ENCODE results near the gene TPD52L1.
"Not testable (repeated sequence)": the region's sequence is repeated elsewhere in the genome, so short reads cannot be mapped to it uniquely, and the experiment has no call there.

TPD52L1 gene

GRCh38 chr6:125157725-125158124 is 4.2 kb downstream of the TPD52L1 start:
- TF ChIP-seq RARB (CRISPR knock-in tag; IDR thresholded peaks at IDR 0.05) (no peak), BACH2 (CRISPR knock-in tag; IDR thresholded peaks at IDR 0.05; ENCODE audit: borderline replicate concordance) (no peak), CREB5 (CRISPR knock-in tag; IDR thresholded peaks at IDR 0.05; ENCODE audit: low read depth) (no peak), TCF4 (CRISPR knock-in tag; IDR thresholded peaks at IDR 0.05; ENCODE audit: borderline replicate concordance) (no peak), PPARA (CRISPR knock-in tag; IDR thresholded peaks at IDR 0.05; ENCODE audit: borderline replicate concordance) (no peak), ZNF8 (CRISPR knock-in tag; IDR thresholded peaks at IDR 0.05) (no peak), GLIS3 (CRISPR knock-in tag; IDR thresholded peaks at IDR 0.05) (no peak), ZFP3 (CRISPR knock-in tag; IDR thresholded peaks at IDR 0.05) (no peak), TOX (CRISPR knock-in tag; IDR thresholded peaks at IDR 0.05; ENCODE audit: borderline replicate concordance) (no peak), TSHZ2 (CRISPR knock-in tag; IDR thresholded peaks at IDR 0.05) (no peak), ZC3H10 (CRISPR knock-in tag; IDR thresholded peaks at IDR 0.05) (no peak), ISL1 (CRISPR knock-in tag; IDR thresholded peaks at IDR 0.05) (no peak), PATZ1 (CRISPR knock-in tag; IDR thresholded peaks at IDR 0.05; ENCODE audit: borderline replicate concordance) (no peak), SNAI2 (CRISPR knock-in tag; IDR thresholded peaks at IDR 0.05) (no peak), CSDC2 (CRISPR knock-in tag; IDR thresholded peaks at IDR 0.05) (no peak), ZFP30 (CRISPR knock-in tag; IDR thresholded peaks at IDR 0.05) (no peak), ZNF565 (CRISPR knock-in tag; conservative IDR thresholded peaks at IDR 0.05; ENCODE audit: low read depth) (no peak), ZNF70 (CRISPR knock-in tag; IDR thresholded peaks at IDR 0.05) (no peak), ARNTL (CRISPR knock-in tag; IDR thresholded peaks at IDR 0.05; ENCODE audit: borderline replicate concordance, low read depth) (no peak), ESRRG (CRISPR knock-in tag; IDR thresholded peaks at IDR 0.05) (no peak)
- ATAC-seq, result no peak

- not testable (repeated sequence) for ATAC-seq
Measured at GRCh38 chr6:125163339-125163738, 9.8 kb downstream of the TPD52L1 start.

GRCh38 chr6:125163811-125164210 is 10.2 kb downstream of the TPD52L1 start:
- no peak for ATAC-seq
- TF ChIP-seq TCF4 (CRISPR knock-in tag; IDR thresholded peaks at IDR 0.05; ENCODE audit: borderline replicate concordance), result no peak
- TF ChIP-seq POU6F1 (CRISPR knock-in tag; IDR thresholded peaks at IDR 0.05; ENCODE audit: borderline replicate concordance, low read depth), result no peak
- TF ChIP-seq ESRRG (CRISPR knock-in tag; IDR thresholded peaks at IDR 0.05), result no peak
- TF ChIP-seq ARNTL (CRISPR knock-in tag; IDR thresholded peaks at IDR 0.05; ENCODE audit: borderline replicate concordance, low read depth), result no peak
- TF ChIP-seq ZFP30 (CRISPR knock-in tag; IDR thresholded peaks at IDR 0.05), result no peak
- no peak for TF ChIP-seq RARB (CRISPR knock-in tag; IDR thresholded peaks at IDR 0.05)
- no peak for TF ChIP-seq CSDC2 (CRISPR knock-in tag; IDR thresholded peaks at IDR 0.05)
- TF ChIP-seq ZNF565 (CRISPR knock-in tag; conservative IDR thresholded peaks at IDR 0.05; ENCODE audit: low read depth), result no peak
- no peak for TF ChIP-seq CREB5 (CRISPR knock-in tag; IDR thresholded peaks at IDR 0.05; ENCODE audit: low read depth)

Measured in SK-N-SH treated with all-trans-retinoic acid at 6 μM for 48 hours (cell line).